AG04449 (cell line): ENCODE results near the gene ACADVL.

Experiments
- CTCF ChIA-PET: fragments of 350-600 bp; formaldehyde crosslinking; extraction: SDS; loops from one replicate; lab custom pipeline; 2021; ENCODE audit warnings: antibody characterized with exemption; lab: Yijun Ruan, JAX
- POLR2A ChIA-PET: fragments of 400-600, 350-600 bp; formaldehyde crosslinking; extraction: SDS; loops from one replicate; lab custom pipeline; 2020; ENCODE audit warnings: antibody characterized with exemption, inconsistent platforms; lab: Yijun Ruan, JAX
- DNase-seq: peaks from one replicate; pipeline ENCODE4 v3.0.0-alpha.2; 2010; ENCODE audit warnings: low read depth, low spot score
- H3K4me3 ChIP-seq: 2 replicates; pipeline ENCODE4 v1.5.1; 2011; ENCODE audit warnings: low read depth, mild to moderate bottlenecking, control low read depth, low read length
- CTCF ChIP-seq: IDR thresholded peaks from one replicate; pipeline ENCODE4 v1.5.1; 2011; ENCODE audit warnings: mild to moderate bottlenecking, moderate library complexity, low read length, control low read depth, inconsistent platforms; ENCODE audit not compliant: insufficient read depth; ENCODE audit errors: missing control alignments

Gene ACADVL

DNA sequence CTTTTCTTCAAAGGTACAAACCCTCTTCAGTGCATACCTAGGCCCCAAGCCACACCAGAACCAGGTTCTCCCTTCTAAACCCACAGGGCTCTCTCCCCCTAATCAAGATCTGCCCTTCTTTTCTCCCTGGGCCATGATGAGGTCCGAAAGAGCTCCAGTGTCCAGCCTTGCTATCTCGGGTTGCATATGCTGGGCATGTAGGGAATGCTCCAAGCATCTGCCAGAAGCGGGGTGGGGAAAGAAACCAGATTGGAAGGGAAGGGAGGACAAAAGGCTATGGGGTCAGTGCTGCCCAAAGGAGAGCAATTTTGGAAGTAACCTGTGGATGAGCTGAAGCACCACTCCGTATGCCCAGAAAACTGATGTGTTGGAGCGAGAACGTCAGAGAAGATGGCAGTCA, 29.5 kb downstream of the ACADVL start:
- ChIA-PET CTCF (interaction anchor here (1.0 to 1.6 kb wide), 3 partner anchors 47 to 204 kb away, joined by 4 to 5 read pairs (median 4); partner anchors contain the start of gene KCTD11), POLR2A (interaction anchor here (1.5 kb wide), 1 partner anchor 8 kb away, joined by 4 read pairs; no protein-coding TSS in a partner anchor)
- TF ChIP-seq CTCF: no peak
- no peak for DNase-seq
- no peak overlapping the region for H3K4me3 ChIP-seq

DNA sequence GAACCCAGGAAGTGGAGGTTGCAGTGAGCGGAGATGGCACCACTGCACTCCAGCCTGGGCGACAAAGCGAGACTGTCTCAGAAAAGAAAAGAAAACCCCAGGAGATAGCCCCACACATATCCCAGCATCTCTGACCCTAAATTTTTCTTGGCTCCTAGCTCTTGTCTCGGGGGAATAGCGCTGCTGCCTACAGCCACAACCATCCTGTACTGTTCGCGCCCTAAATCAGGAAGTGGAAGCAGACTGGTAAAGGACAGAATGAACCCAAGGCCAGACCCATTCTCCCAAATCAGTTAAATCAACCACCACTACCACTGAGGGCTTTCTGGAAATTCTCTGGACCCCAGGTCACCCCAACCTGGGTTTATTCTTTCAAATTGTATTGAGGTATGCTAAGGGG, 30.1 kb downstream of the ACADVL start:
- H3K4me3 ChIP-seq: peak overlapping the region; percentile 88
- no peak for DNase-seq
- POLR2A ChIA-PET: interaction anchor here (1.5 kb wide), 1 partner anchor 9 kb away, joined by 4 read pairs; no protein-coding TSS in a partner anchor
- no peak for TF ChIP-seq CTCF
- CTCF ChIA-PET: interaction anchor here (1.5 to 1.6 kb wide), 2 partner anchors 46 to 204 kb away, joined by 4 to 5 read pairs; no protein-coding TSS in a partner anchor

GRCh38 chr17:7250695-7251627, 31.2 kb downstream of the ACADVL start:
- DNase-seq: no peak
- ChIA-PET POLR2A (interaction anchor here (0.9 to 1.5 kb wide), 4 partner anchors 8 to 12 kb away, joined by 3 to 7 read pairs (median 5); partner anchors contain the start of genes GABARAP and PHF23), CTCF (interaction anchor here (0.8 to 1.3 kb wide), 5 partner anchors 10 to 310 kb away, joined by 3 to 5 read pairs (median 3); no protein-coding TSS in a partner anchor)
- H3K4me3 ChIP-seq: peak overlapping the region; percentile 88
- no peak for TF ChIP-seq CTCF

GRCh38 chr17:7251661-7252175, 32.0 kb downstream of the ACADVL start, which contains the start of gene CTDNEP1:
CTDNEP1 (minus strand) TSS chr17:7251734; CDS start chr17:7251296, 438 bp downstream.
- H3K4me3 ChIP-seq: peak within 1 kb of the TSS; percentile 88
- CTCF ChIA-PET: interaction anchor here (0.8 to 1.3 kb wide), 5 partner anchors 11 to 309 kb away, joined by 3 to 5 read pairs (median 3); no protein-coding TSS in a partner anchor
- POLR2A ChIA-PET: interaction anchor here (0.9 to 1.2 kb wide), 3 partner anchors 9 to 12 kb away, joined by 3 to 7 read pairs (median 6); partner anchors contain the start of genes GABARAP and PHF23
- DNase-seq: peak; percentile 99
- no peak for TF ChIP-seq CTCF

GRCh38 chr17:7252176-7253043, 32.7 kb downstream of the ACADVL start, which contains the start of gene ELP5:
ELP5 (plus strand) TSS chr17:7252215; CDS start chr17:7252551, 336 bp downstream.
- H3K4me3 ChIP-seq: peak within 1 kb of the TSS; percentile 88
- POLR2A ChIA-PET: interaction anchor here (1.0 to 1.2 kb wide), 2 partner anchors 10 to 13 kb away, joined by 3 to 6 read pairs; partner anchors contain the start of gene PHF23
- peak; percentile 24 for TF ChIP-seq CTCF
- CTCF ChIA-PET: interaction anchor here (1.3 kb wide), 1 partner anchor 43 kb away, joined by 3 read pairs; no protein-coding TSS in a partner anchor
- peak; percentile 60 for DNase-seq
